GM21619 (cell line): ENCODE data around the gene NR3C1.

Experiments used
- ATAC-seq: cut with Tn5 transposase; IDR thresholded peaks from one replicate; pipeline ENCODE4 v1.9.1; 2021; ENCODE audit not compliant: unreplicated experiment

The NR3C1 gene

DNA sequence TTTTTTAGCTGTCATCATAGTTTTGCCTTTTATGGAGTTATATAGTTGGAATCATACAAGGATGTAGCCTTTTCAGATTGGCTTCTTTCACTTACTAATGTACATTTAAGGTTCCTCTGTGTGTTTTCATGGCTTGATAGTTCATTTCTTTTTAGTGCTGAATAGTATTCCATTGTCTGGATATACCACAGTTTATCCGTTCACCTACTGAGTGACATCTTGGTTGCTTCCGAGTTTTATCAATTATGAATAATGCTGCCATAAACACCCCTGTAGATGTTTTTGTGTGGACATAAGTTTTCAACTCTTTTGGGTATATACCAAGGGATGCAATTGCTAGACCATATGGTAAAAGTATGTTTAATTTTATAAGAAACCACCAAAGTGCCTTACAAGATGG, 136.3 kb downstream of the NR3C1 start:
- no peak for ATAC-seq

DNA sequence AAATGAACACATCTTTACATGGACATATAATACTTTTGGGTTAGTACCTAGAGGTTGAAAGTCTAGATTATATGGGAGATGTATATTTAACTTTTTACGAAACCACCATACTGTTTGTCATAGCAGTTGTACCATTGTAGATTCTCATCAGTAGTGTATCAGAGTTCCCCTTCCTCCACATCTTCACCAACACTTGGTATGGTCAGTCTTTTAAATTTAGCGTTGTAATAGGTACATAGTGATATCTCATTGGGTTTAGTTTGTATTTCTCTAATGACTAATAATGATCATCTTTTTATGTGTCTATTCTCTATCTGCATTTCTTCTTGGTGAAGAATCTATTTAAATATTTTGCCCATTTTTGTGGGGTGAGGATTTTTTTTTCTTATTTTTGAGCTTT, 137.5 kb downstream of the NR3C1 start:
- ATAC-seq, result no peak

DNA sequence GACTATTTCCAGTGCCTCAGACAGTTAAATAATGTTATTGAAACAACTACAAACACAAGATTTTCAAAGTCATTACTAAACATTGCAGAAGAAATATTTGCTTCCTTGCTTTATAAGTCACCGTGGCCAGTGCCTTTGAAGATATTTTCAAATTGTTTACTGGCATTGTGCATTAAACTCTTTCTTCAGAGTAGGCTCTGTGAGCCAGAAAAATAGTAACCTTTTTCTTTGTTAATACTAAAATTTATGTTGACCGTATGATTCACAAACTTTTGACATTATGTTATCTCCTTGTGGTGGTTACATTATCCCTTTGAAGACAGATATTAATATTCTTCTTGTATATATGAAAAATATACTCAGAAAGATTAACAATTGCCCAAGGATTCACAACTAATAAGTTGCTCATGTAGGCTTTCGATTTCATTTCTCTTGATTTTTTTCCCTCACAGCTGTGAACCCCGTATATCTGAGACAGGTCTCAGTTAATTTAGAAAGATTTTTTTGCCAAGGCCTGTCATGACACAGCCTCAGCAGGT, 140.1 kb downstream of the NR3C1 start:
- no peak for ATAC-seq

GRCh38 chr5:143262393-143263174, 140.9 kb downstream of the NR3C1 start:
- ATAC-seq, result peak; percentile 78

GRCh38 chr5:143261748-143262392, 141.6 kb downstream of the NR3C1 start:
- ATAC-seq, result no peak

DNA sequence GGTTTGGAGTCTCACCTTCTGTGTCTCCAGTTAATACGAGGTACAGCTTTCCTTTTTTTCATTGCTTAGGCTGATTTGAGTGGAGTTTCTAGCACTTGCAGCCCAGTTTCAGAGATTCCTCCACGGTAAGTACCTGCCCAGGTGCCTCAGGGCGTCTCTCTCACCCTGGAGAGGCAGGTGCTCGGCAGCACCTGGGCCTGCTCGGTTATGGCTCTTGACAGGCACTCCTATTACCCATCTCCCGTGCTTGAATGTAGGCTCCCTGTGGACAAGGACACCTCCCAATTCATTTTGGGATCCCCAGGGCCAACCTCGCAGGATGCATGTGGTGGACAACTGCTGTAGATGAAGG, 144.3 kb downstream of the NR3C1 start:
- no peak for ATAC-seq

GRCh38 chr5:143258559-143259253, 144.8 kb downstream of the NR3C1 start:
- no peak for ATAC-seq

DNA sequence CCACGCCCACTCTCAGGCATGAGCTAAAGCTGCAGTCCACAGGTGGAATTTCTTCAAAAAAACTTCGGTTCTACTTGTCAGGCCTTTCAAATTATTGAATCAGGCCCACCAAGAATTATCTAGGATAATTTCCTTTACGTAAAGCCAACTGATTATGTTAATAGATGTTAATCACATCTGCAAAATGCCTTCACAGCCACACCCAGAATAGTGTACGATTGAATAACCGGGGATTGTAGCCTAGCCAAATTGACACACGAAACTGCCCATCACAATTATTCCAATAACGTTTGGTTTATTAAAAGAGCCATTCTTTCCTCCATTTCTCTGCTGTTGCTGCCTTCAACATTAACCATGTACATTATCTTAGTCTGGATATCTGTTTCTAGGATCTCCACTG, 148.7 kb downstream of the NR3C1 start:
- no peak for ATAC-seq

- ATAC-seq, result no peak
Measured at GRCh38 chr5:143251946-143252345, 151.5 kb downstream of the NR3C1 start.

DNA sequence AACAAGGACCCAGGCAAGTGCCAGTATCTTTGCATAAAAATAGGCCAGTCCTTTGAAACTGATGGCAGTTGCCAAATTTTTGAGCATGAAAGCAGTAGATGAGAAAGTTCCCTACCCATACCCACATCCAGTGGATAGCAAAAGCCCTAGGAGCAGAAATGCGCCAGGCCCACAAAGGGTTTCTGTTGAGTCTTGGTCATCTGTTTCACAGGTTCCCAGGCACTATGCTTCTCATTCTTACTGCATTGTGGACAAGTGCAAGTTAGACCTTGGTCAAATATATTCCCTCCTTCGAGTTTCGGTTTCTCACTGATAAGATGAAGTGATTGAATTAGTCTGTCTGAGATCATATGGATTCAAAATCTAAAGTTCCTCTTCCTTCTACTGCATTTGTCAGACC, 152.3 kb downstream of the NR3C1 start:
- peak; percentile 66 for ATAC-seq

DNA sequence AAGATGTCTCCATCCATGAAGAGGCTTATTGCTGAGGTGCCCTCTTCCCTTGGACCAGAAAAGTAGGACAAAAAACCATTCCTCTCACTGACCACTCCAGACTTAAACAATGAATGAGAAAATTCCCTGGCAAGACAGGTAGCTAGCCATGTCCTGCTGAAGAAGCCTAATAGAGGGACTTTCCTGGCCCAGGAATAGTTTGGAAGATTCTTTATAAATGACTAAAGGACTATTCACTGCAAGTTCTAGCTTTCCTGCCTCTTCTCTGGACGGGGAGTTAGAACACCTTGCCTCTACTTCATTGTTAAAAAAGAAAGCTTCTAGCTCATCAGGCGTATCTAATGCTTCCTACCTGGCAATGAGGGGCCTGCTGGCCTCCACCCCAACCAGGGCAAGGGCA, 153.6 kb downstream of the NR3C1 start:
- no peak for ATAC-seq

- no peak for ATAC-seq
Measured at GRCh38 chr5:143248822-143249579, 154.5 kb downstream of the NR3C1 start.

- no peak for ATAC-seq
Measured at GRCh38 chr5:143248391-143248790, 155.1 kb downstream of the NR3C1 start.

DNA sequence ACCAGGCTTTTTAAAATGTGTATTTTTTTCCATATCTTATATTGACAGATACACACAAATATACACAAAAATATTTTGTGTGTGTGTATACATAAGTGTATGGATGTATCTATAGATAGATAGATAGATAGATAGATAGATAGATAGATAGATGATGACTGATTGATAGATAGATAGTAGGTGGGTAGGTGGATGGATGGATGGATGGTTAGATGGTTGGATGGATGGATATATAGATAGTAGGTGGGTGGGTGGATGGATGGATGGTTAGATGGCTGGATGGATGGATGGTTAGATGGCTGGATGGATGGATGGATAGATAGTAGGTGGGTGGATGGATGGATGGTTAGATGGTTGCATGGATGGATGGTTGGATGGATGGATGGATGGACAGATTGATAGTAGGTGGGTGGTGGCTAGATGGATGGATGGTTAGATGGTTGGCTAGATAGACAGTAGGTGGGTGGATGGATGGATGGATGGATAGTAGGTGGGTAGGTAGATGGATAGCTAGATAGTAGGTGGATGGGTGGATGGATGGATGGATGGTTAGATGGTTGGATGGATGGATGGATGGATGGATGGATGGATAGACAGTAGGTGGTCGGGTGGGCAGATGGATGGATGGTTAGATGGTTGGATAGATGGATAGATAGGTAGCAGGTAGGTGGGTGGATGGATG, 156.2 kb downstream of the NR3C1 start:
- ATAC-seq, result no peak

- ATAC-seq, result no peak
Measured at GRCh38 chr5:143245929-143246561, 157.4 kb downstream of the NR3C1 start.

DNA sequence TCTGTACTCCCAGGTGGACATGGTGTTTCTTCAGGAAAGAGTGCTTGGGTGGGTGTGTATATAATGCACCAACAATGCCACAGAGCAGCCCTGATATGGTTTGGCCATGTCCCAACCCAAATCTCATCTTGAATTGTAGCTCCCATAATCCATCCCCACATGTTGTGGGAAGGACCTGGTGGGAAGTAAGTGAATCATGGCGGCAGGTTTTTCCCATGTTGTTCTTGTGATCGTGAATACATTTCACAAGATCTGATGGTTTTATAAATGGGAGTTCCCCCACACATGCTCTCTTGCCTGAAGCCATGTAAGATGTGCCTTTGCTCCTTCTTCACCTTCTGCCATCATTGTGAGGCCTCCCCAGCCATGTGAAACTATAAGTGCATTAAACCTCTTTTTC, 158.5 kb downstream of the NR3C1 start:
- ATAC-seq, result no peak

DNA sequence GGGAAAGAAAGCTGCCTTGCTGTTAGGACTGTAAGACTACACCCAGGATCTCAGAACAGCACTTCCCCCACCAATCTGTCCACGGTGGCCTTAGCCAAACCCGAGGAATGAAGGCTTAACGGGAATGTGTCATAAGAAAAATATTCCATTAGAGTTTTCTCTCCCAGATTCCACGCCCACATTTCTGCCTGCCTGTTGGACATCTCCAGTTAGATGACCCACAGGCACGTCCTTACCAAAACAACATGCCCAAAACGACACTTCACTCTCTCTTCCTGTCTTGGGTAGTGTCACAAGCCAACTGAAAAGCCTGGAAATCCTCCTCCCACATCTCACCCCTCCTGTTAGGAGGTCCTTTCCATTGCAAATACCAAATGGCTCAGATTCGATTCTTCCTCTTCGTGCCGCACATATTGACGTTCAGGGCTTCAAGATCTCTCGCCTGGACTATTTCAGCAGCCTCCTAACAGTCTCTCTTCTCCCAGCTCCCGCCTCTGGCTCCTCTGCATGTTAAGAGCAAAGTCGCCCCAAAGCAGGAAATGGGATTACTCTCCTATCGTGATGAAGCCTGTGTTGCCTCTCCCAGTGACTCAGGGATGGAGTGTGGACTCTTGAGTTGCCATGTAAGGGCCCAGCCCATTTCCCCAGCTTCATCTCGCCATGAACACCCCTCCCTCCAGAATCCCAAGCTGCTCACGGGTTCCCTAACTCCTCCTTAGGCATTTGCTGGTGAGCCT, 159.3 kb downstream of the NR3C1 start:
- no peak for ATAC-seq

- no peak for ATAC-seq
Measured at GRCh38 chr5:143243103-143243502, 160.4 kb downstream of the NR3C1 start.

DNA sequence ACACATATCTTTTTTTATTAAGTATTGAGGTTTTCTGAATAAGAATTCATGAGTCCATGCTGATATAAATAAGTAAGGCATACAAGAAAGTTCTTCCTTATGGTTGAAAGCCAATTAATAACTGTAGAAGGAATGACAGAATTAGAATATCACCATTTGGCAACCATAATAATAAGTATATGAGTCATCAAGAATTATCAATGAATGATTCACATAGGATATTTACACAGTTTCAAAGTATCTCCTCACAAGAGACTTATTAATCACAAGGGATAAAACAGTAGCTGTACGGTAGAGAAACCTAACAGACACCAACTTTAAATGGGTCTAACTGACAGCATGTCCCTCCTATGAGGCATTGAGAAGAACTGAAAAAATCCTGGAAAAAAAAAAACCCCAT, 161.6 kb downstream of the NR3C1 start:
- ATAC-seq, result no peak
